Measurements from ENCODE around the gene ACIN1.

DNA sequence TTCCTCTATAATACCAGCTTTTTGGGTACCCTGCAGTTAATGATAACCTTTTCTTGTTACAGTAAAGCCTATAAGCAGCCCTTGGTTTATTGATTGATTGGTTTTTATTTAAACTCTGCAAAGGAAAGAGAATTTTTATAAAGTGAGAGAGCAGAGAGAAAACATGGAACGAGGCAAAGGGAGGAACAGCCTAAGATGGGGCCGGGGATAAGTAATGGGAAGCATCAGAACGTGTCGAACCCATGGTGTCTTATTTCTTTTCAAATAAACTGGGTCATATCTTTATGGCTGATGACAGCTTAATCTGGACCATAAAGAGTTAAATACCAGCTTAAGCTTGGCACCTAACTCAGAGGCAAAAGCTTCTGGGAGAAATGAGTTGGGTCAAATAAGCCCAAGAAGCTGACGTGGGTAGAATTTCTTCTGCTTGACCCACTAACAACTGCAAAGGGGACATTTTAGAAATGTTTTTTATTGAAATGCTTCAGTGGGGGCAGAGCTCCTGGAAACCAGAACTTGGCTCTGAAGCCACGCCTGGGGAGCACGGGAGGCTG lies 73.0 kb downstream of the ACIN1 start:
- TF ChIP-seq CTCF (IDR thresholded peaks at IDR 0.05; ENCODE audit: insufficient read depth, low read length) (no peak), POLR2AphosphoS5 (IDR thresholded peaks at IDR 0.05; ENCODE audit: low read depth) (no peak), GABPA (IDR thresholded peaks at IDR 0.05; ENCODE audit: low read depth) (no peak), SPI1 (IDR thresholded peaks at IDR 0.05; ENCODE audit: borderline replicate concordance, low read depth) (no peak)
- TF ChIP-seq, protein P1, sequence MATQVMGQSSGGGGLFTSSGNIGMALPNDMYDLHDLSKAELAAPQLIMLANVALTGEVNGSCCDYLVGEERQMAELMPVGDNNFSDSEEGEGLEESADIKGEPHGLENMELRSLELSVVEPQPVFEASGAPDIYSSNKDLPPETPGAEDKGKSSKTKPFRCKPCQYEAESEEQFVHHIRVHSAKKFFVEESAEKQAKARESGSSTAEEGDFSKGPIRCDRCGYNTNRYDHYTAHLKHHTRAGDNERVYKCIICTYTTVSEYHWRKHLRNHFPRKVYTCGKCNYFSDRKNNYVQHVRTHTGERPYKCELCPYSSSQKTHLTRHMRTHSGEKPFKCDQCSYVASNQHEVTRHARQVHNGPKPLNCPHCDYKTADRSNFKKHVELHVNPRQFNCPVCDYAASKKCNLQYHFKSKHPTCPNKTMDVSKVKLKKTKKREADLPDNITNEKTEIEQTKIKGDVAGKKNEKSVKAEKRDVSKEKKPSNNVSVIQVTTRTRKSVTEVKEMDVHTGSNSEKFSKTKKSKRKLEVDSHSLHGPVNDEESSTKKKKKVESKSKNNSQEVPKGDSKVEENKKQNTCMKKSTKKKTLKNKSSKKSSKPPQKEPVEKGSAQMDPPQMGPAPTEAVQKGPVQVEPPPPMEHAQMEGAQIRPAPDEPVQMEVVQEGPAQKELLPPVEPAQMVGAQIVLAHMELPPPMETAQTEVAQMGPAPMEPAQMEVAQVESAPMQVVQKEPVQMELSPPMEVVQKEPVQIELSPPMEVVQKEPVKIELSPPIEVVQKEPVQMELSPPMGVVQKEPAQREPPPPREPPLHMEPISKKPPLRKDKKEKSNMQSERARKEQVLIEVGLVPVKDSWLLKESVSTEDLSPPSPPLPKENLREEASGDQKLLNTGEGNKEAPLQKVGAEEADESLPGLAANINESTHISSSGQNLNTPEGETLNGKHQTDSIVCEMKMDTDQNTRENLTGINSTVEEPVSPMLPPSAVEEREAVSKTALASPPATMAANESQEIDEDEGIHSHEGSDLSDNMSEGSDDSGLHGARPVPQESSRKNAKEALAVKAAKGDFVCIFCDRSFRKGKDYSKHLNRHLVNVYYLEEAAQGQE (IDR thresholded peaks at IDR 0.05; ENCODE audit: insufficient replicate concordance, low read depth) = no peak
